Prostate gland (tissue), 2 donors: ENCODE data around the gene GGT5.

Experiments used
- CTCF ChIP-seq, 4 experiments: fragments of 200-600 bp in 2 of 4; fragments of 450-650 bp in 2 of 4; sonication (generic) in 2 of 4; IDR thresholded peaks; 1 replicate in 3 of 4; 2 replicates in 1 of 4; pipeline ENCODE4 v1.5.1; 2016 to 2019; ENCODE audit warnings: antibody characterized with exemption in 4 of 4, mild to moderate bottlenecking in 2 of 4, moderate library complexity in 2 of 4
- POLR2A ChIP-seq: fragments of 450-650 bp; IDR thresholded peaks from one replicate; pipeline ENCODE4 v1.6.1; 2016; ENCODE audit warnings: antibody characterized with exemption, mild to moderate bottlenecking
- POLR2AphosphoS5 ChIP-seq: sonication (generic); formaldehyde crosslinking; IDR thresholded peaks from one replicate; pipeline ENCODE4 v1.6.1; 2017; ENCODE audit warnings: antibody characterized with exemption

DNA sequence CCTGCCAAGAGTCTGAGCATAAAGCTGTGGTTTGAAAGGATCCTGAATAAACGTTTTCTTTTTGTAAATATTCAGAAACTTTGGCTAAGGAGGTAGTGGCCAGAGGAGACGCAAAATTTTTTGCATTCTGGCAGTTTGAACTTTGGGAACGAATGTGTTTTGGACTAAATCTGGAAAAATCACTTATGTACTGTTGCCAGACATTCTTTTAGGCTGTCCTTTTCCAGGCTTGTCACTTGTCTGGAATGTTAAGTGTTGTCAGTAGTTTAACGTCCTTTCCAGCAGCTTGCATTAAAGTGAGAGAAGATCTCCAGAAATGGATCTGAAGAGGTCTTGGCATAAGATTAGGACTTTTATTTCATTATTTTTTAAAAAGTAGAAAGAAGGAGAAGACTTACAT, 44.2 kb upstream of the GGT5 start:
- no peak for TF ChIP-seq CTCF (IDR thresholded peaks at IDR 0.05)
- TF ChIP-seq POLR2A = no peak
- no peak for TF ChIP-seq POLR2AphosphoS5
